Tibial artery (tissue), 4 donors: ENCODE data around the gene URAD.
"Not testable (repeated sequence)": the region's sequence is repeated elsewhere in the genome, so short reads cannot be mapped to it uniquely, and the experiment has no call there.

Experiments
- DNase-seq, 2 donors: peaks; one replicate each; pipeline ENCODE4 v3.0.0-alpha.2; 2019
- H3K27ac ChIP-seq, 2 donors: fragments of 200-600 bp; sonication (generic) in 1 of 2; 1 replicate in 1 of 2; 2 replicates in 1 of 2; pipeline ENCODE4 v1.5.1; 2018 to 2019; ENCODE audit warnings: mild to moderate bottlenecking in 1 of 2
- H3K27me3 ChIP-seq, 2 donors: fragments of 200-600 bp; sonication (generic) in 1 of 2; one replicate each; pipeline versions ENCODE4 v1.5.1 to v1.6.0; 2016 to 2019
- H3K36me3 ChIP-seq, 3 donors: fragments of 200-600 bp; sonication (generic) in 2 of 3; one replicate each; pipeline ENCODE4 v1.5.1; 2016 to 2019; ENCODE audit warnings: mild to moderate bottlenecking in 2 of 3
- H3K4me1 ChIP-seq, 4 donors: fragments of 200-600 bp; sonication (generic) in 2 of 4; 1 replicate in 3 of 4; 2 replicates in 1 of 4; pipeline ENCODE4 v1.5.1; 2016 to 2019
- H3K4me3 ChIP-seq, 2 donors: fragments of 200-600 bp; sonication (generic) in 1 of 2; 1 replicate in 1 of 2; 2 replicates in 1 of 2; pipeline ENCODE4 v1.5.1; 2018 to 2019; ENCODE audit warnings: mild to moderate bottlenecking in 2 of 2
- H3K9me3 ChIP-seq, 3 donors: fragments of 200-600 bp; sonication (generic) in 1 of 3; one replicate each; pipeline ENCODE4 v1.5.1; 2016 to 2019
- CTCF ChIP-seq, 2 experiments: fragments of 200-600 bp in 1 of 2; fragments of 450-650 bp in 1 of 2; IDR thresholded peaks; one replicate each; pipeline ENCODE4 v1.5.1; 2017 to 2019; ENCODE audit warnings: antibody characterized with exemption in 2 of 2, mild to moderate bottlenecking in 1 of 2, moderate library complexity in 1 of 2
- intact Hi-C: fragments of 100-400 bp; cut with DNase I; formaldehyde crosslinking; loops from one replicate; pipeline ENCODE4 v1.15.0; 2023; ENCODE audit warnings: low total_unique reads

The URAD gene

DNA sequence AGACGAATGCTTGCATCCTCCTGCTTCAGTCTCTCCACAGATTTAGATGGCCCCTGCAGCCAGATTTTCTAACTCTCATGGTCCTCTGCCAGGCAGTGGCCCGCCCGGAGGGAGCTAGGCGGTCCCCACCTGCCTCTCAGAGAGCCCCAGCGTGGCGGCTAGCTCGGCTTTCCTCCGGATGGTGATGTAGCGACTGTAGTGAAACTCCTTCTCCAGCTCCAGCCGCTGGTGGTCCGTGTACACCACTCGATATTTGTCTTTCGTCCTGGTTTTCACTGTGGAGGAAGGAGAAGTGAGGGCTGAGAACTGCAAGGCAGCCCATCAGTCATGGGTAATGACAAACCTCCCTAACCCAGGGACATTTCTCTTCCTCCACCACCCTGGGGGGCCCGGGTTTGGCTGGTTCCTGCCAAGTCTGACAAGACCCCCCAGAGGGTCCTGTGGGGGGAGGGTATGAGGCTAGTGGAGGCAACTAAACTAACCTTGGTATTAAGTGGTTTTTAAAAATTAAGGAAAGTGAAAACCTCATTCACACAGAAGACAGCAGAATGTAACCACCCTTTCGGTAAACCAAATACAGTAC is 23.7 kb downstream of the URAD start:
- Histone ChIP-seq H3K4me1 (peaks cover 0 to 52% (median 37%) of the 10 kb centered on the region in 4 donors), H3K4me3 (no peak overlapping the region)

DNA sequence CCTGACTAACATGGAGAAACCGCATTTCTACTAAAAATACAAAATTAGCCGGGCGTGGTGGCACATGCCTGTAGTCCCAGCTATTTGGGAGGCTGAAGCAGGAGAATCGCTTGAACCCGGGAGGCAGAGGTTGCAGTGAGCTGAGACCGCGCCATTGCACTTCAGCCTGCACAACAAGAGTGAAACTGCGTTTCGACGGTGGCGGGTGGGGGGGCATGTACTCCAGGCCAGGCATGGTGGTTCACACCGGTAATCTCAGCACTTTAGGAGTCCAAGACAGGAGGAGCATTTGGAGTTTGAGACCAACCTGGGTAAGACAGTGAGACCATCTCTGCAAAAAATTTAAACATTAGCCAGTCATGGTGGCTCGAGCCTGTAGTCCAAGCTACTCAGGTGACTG is 24.3 kb downstream of the URAD start:
- H3K9me3 ChIP-seq, intact Hi-C loops, H3K27ac ChIP-seq, H3K4me3 ChIP-seq, H3K36me3 ChIP-seq, DNase-seq: not testable (repeated sequence)
- Histone ChIP-seq H3K27me3 (peaks cover 4 to 91% of the 10 kb centered on the region in 2 donors), H3K4me1 (peaks cover 0 to 49% (median 38%) of the 10 kb centered on the region in 4 donors)

More for the DNA sequence above, 23.7 kb downstream of the URAD start:
- no peak for TF ChIP-seq CTCF (IDR thresholded peaks at IDR 0.05)
- no peaks in the 10 kb centered on the region for H3K9me3 ChIP-seq
- no peak for DNase-seq
- peaks cover 0 to 91% of the 10 kb centered on the region in 2 donors for H3K27me3 ChIP-seq
- H3K36me3 ChIP-seq, result no peaks in the 10 kb centered on the region
- no peak overlapping the region for H3K27ac ChIP-seq
- intact Hi-C loops, result loop anchor here (5.0 kb wide), 1 partner anchor 133 kb away; no protein-coding TSS in a partner anchor

GRCh38 chr13:27963491-27963890 is 25.0 kb downstream of the URAD start:
- Histone ChIP-seq H3K36me3 (no peaks in the 10 kb centered on the region), H3K4me1 (peaks cover 0 to 42% (median 31%) of the 10 kb centered on the region in 4 donors), H3K9me3 (no peaks in the 10 kb centered on the region), H3K27me3 (peaks cover 4 to 91% of the 10 kb centered on the region in 2 donors), H3K27ac (no peak overlapping the region), H3K4me3 (no peak overlapping the region)
- no peak for DNase-seq
- intact Hi-C loops, result no loop called here
- no peak for TF ChIP-seq CTCF (IDR thresholded peaks at IDR 0.05)

DNA sequence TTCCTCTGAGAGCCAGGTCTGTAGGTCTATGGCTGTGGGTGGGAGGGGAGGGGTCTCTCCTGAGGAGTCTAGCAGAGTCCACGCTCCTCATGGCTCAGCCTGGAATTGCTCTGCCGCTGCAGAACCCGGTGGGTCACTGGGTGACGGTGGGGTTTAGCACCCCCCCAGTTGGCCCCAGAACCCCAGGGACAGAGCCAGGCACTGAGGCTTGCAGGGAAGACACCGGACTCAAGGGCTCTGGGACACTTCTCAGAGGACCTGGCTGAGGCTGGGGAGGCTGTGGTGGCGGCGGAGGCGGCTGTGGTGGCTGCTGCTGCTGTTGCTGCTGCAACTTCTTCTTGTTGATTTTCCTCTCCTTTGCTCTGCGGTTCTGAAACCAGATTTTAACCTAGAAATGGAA is 25.5 kb downstream of the URAD start:
- peaks cover 0 to 37% (median 26%) of the 10 kb centered on the region in 4 donors for H3K4me1 ChIP-seq
- no peak overlapping the region for H3K27ac ChIP-seq
- no peaks in the 10 kb centered on the region for H3K9me3 ChIP-seq
- peaks cover 4 to 91% of the 10 kb centered on the region in 2 donors for H3K27me3 ChIP-seq
- DNase-seq, result no peak
- intact Hi-C loops, result no loop called here
- H3K4me3 ChIP-seq, result no peak overlapping the region
- no peaks in the 10 kb centered on the region for H3K36me3 ChIP-seq
- TF ChIP-seq CTCF (IDR thresholded peaks at IDR 0.05), result no peak

DNA sequence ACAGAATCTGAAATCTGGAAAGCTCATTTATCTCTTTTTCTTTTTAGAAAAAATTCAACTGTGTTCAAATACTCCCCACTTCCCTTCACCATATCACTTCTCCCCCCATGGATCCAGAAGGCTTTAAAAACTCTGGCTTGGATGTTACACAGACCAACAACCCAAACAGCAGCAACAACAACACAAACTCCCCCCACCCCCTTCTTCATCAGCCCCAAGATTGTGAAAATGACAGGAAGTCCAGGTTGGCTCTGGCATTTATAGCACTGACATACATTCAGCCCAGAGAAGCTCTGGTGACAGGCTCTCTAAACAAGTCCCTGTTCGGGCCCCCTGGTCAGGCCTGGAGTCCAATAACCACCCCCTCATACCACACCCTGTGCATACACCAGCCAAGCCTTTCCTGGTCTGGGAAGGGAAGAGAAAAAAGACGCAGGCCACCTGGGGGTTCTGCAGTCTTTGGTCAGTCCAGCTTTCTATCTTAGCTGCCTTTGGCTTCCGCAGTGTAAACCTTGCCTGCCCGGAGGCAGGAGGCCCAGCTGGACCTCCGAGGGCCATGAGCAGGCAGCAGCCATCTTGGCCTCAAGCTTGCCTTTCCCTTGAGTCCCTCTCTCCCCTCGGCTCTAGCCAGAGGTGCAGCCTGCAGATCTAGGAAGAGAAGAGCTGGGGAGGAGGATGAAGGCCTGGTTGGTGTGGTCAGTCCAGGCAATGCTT is 26.2 kb downstream of the URAD start:
- TF ChIP-seq CTCF (IDR thresholded peaks at IDR 0.05), result no peak
- peaks cover 4 to 91% of the 10 kb centered on the region in 2 donors for H3K27me3 ChIP-seq
- H3K36me3 ChIP-seq, result no peaks in the 10 kb centered on the region
- H3K27ac ChIP-seq, result no peak overlapping the region
- intact Hi-C loops, result no loop called here
- H3K9me3 ChIP-seq, result no peaks in the 10 kb centered on the region
- peaks cover 0 to 30% (median 22%) of the 10 kb centered on the region in 4 donors for H3K4me1 ChIP-seq
- H3K4me3 ChIP-seq, result no peak overlapping the region
- DNase-seq, result no peak
